ENCODE results near the gene SPTLC3. TPM values are rescaled to one million over a fixed set of nuclear protein-coding genes. Genes with fewer than 3 reads are reported as not detected.

SPTLC3 gene
- total RNA-seq, 4 donors from 2014 or later = 6.4 to 10.9 (median 7.7) TPM

GRCh38 chr20:13081877-13082276 is 73.1 kb downstream of the SPTLC3 start:
- TF ChIP-seq CTCF (IDR thresholded peaks at IDR 0.05; ENCODE audit: low read depth) = no peak

GRCh38 chr20:13082378-13082777 is 73.6 kb downstream of the SPTLC3 start:
- TF ChIP-seq CTCF (IDR thresholded peaks at IDR 0.05; ENCODE audit: low read depth) = no peak

GRCh38 chr20:13085275-13085674 is 76.5 kb downstream of the SPTLC3 start:
- TF ChIP-seq CTCF (IDR thresholded peaks at IDR 0.05; ENCODE audit: low read depth) = no peak

- TF ChIP-seq CTCF (IDR thresholded peaks at IDR 0.05; ENCODE audit: low read depth) = no peak
Observed at GRCh38 chr20:13089950-13090469, 81.2 kb downstream of the SPTLC3 start.

- TF ChIP-seq CTCF (IDR thresholded peaks at IDR 0.05; ENCODE audit: low read depth) = no peak
Observed at GRCh38 chr20:13092111-13092510, 83.3 kb downstream of the SPTLC3 start.

- no peak for TF ChIP-seq CTCF (IDR thresholded peaks at IDR 0.05; ENCODE audit: low read depth)
Observed at GRCh38 chr20:13094976-13095375, 86.2 kb downstream of the SPTLC3 start.

- no peak for TF ChIP-seq CTCF (IDR thresholded peaks at IDR 0.05; ENCODE audit: low read depth)
Observed at GRCh38 chr20:13098720-13099355, 90.1 kb downstream of the SPTLC3 start.

Measured in subcutaneous adipose tissue (tissue), 4 donors.